Activated T-cell treated with anti-CD3 and anti-CD28 coated beads for 4 hours (primary cell): Measurements from ENCODE around the gene MATN1.
A peak's percentile ranks its signal among the peaks of the same experiment; 100 is the strongest.

Experiments used
- DNase-seq: peaks from one replicate; pipeline ENCODE4 v3.0.0-alpha.2; 2020

Gene MATN1

DNA sequence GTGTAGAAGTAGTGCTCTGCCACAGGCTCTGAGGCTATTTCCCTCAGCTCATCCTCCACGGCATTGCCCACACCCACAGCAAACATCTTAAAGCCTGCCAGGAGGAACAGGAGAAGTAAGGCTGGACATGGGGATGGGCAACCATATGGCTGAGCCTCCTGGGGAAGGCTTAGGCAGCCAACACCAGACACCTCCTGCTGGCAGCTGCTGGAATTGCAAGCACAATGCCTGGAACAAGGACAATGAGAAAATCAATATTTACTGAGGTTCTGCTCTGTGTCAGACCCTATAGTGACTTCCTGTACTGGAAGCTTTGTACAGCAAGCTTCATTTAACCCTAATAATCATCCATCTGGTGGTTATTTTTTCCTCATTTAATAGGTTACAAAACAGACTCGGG, 8.2 kb downstream of the MATN1 start:
- DNase-seq, result no peak

DNA sequence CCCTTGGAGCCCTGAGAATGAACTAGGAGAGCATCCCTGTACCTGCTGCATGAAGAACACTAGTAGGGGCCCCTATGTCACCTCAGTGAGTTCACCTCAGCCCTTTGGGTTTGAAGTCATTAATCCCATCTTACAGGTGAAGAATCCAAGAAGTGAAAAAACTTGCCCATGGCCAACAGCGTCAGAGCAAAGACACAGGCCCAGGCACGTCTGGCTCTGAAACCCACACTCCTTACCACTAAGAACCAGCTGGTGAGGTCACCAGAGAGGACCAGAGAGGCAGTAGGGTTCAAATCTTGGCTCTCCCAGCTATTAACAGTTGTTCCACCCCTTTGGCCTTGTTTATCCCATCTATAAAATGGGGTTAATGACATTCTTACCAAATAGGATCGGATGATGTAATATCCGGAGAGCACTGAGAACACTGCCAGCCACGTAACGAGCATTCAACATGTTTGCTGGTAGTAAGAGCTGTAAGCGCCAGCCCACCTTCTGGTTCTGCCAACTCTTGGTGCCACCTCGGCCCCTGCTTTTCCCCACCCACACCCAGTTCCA, 8.8 kb downstream of the MATN1 start:
- DNase-seq, result no peak

DNA sequence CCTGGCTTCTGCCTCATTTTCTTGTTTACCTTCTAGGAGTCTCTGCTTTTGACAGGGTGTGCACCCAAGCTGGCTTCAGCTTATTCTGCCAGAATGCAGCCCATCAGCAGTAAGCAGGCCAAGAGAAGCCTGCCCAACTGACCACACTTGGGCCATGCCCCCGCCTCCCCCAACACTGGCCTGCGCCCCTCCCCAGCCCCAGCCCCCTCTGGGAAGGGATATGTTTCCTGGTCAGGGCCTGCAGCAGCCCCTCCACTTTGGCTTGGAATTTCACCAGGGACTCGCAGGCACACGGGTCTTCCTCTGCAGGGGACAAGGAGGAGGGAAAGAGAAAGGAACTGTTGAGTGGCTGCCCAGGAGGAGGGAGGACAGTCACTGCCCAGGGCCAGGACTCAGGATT, 9.4 kb downstream of the MATN1 start:
- DNase-seq, result no peak

DNA sequence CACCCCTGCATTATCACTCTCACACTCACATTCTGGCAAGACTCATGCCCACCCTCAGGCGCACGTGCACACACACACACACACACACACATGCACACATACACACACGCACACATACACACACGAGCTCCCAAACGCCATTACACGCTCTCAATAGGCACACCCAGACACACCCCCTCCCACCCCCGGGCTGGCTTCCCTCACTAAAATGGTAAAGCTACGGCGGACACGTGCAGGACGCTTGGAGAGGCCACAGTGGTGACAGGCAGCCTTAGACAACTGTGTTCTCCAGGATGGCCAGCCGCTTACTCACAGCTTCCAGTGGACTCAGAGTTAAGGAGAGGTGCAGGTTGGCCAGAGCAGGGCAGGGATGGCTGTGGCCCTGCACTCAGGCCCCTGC, 10.1 kb downstream of the MATN1 start:
- no peak for DNase-seq

DNA sequence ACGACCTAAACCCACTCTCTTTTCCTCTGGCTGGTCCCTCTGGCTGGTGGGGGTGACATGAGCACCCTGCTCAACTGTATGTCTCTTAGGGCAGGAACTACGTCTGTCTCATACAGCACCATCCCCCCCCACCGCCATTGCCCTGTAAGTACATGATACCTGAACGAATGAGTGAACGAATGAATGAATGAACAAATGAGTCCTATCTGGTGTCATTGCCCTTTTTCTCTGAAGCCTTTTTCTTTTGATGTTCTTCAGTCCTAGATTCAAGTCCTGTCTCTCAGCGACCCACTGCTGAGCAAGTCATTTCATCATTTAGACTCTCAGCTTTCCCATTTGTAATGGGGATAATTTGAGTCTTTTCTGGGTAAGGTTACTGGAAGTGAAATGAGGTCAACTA, 10.8 kb downstream of the MATN1 start:
- DNase-seq, result no peak

DNA sequence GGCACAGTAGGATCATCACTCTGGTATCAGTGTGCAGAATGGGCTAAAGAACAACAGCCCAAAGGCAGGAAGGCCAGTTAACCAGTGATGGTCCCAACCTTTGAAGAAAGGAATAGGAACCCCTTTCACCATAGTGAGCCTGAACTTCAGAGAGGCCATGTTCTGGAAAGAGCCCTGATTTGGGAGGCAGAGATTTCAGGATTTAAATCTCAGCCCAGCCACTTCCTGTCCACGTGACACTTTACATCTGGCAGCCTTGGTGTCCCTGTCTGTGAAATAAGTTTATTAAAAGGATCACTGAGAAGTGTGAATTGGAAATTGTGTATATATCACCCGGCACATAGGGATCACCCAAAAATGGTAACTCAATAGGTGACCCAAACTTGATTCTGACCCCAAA, 13.0 kb downstream of the MATN1 start:
- DNase-seq, result no peak

DNA sequence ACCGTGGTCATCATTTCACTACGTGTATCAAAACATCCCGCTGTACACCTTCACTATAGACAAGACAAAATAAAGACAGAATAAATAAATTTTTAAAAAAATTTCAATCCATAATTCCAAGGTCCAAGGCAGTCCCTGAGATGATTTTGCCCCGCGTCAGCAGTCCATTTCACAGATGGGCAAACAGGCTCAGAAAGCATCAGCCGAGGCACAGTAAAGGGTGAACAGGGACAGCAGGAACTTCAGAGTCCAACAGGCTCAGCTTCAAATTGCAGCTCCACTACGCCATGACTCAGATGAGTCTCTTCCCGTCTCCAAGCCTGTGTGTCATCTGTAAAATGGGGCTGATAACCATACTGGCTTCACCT, 15.0 kb downstream of the MATN1 start:
- DNase-seq, result no peak

DNA sequence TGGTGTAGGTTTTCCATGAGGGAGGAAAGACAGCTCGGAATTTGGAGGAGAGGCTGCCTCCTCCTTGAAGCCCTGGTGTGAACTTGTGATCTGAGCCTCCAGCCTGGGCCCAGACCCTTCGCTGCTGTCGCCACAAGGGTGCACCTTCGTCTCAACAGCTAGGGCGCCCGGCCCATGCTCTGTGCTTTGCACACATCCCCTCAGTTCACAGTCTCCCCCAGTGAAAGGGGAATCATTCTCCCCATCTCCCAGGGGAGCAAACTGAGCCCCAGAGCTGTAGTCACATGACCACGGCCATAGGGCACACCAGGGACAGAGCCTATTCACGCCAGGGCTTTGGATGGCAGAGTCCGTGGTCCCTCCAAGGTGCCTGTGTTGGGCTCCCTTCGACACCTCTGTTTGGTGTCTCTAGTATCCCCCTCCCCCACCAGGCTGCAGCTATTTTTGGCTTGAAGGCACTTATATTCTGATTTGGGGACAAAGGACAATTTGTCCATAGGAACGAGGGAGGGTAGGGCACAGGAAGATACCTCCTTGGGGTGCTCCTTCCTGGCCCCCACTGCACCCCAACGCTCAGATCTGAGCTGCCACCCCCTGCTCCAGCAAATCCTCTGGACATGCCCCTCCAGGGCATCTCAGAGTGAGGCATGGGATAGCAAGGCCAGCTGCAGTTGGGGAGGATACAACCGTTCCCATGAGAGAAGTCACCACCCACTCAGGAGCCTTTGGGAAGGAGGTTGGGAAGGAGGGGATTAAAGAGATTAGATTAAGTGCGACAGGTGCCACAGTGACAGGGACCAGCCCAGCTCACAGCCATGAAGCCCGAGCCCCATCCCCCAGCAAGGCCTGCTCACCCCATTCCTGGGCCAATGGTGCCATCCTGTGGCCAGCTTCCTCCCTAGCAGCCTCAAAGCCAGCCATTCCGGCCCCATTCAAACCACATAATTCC, 15.7 kb downstream of the MATN1 start:
- peak; percentile 36 for DNase-seq

DNA sequence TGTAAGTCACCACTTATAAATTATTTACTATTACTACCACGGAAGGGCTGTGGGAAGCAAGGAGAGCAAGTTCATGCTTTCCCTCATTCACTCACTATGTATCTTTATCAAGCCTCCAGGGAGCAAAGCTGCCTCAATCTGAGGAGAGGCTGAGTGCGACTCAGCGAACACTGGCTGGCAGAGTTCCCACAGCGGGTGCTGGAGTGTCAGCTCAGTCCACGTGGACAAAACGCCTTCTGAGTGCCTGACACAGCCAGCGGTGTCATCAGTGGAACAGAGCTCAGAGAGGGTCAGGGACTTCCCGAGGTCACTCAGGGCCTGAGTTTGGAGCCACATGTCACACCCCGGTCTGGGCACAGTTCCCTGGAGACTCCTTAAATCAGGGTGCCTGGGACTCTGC, 16.9 kb downstream of the MATN1 start:
- no peak for DNase-seq

DNA sequence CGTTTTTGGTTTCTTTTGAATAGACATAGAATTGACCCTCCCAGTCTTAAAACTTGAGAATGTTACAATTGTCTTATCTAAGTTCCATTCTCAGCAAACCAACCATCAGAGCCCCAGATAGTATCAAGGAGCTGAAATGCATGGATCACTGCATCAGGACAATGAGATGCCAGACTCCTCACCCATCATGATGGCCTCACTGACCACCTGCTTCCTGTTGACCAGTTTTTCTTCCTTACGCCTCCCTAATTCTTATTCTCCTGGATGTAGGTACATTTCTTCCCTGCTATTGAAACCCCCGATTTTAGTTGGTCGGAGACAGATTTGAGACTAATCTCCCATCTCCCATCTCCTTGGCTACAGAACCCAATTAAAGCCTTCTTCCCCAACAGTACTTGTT, 17.7 kb downstream of the MATN1 start:
- DNase-seq, result no peak

DNA sequence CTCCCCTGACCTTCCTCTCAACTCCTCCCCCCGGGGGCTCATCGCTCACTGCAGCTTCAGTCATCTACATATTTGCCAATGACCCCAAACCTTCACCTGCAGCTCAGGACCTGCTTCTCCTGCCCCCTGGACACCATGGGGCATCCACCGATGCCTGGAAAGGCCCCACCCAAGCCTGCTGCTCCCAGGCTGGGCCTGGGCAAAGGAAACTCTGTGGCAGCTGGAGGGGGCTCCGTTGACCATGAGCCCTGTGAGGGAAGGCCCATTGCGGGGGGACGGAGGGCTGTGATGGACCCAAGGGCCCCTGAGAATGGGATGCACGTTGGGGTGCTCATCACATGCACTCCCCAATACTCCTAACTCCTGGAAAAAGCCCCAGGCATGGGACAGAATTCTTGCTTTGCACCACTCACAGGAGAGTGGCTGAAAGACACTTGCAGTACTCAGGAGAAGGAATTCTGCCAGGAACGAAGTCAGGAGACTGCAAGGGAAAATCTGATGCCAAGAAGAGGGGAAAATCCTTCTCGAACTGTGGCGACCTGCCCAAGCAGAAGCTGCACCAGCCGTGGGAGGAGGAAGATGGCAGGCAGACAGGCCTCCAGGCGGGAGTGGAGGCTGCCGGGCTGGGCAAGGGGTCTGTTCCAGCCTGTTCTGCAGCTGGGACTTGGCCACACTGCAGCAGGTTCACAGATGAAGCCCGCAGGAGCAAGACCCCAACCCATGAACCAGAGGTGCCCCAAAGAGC, 18.4 kb downstream of the MATN1 start:
- no peak for DNase-seq

DNA sequence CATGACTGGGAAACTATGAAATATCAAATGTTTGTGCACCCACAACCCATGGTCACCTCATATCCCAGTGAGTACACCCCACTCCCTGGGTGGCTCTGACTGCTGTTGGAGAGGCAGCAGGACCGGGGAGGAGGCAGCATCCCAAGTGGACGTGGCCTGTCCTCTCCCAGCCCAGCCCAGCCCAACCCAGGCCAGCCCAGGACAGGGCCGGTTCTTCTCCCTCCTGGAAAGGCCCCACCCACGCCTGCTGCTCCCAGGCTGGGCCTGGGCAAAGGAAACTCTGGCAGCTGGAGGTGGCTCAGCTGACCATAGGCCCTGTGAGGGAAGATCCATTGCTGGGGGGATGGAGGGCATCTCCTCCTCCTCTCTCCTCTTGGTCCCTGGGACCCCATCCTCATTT, 19.1 kb downstream of the MATN1 start:
- no peak for DNase-seq

DNA sequence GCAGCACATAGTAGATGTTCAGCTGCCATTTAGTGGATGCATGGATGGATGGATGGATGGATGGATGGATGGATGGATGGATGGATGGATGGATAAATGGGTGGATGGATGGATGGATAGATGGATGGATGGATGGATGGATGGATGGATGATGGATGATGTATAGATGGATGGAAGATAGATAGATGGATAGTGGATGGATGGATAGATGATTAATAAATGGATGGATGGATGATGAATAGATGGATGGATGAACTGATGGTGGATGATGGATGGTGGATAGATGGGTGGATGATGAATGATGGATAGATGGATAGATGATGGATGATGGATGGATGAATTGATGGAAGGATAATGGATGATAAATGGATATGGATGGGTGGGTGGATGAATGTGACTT, 20.6 kb downstream of the MATN1 start:
- DNase-seq, result no peak

DNA sequence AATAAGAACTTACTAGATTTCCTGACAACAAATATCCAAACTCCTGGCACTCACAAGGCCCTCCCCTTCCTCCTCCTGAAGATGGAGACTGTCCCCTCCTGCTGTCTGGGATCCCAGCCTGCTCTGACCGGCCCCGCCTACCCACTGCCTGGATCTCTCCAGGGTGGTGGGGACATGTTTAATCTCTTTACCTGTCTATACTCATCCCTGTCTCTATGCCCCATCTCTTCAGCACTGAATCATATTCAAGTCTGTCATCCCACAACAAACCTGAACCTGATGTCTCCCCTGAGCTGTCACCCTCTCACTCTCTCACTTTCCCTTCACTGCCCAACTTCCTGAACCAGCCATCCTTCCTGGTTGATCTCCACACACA, 22.1 kb downstream of the MATN1 start:
- no peak for DNase-seq

DNA sequence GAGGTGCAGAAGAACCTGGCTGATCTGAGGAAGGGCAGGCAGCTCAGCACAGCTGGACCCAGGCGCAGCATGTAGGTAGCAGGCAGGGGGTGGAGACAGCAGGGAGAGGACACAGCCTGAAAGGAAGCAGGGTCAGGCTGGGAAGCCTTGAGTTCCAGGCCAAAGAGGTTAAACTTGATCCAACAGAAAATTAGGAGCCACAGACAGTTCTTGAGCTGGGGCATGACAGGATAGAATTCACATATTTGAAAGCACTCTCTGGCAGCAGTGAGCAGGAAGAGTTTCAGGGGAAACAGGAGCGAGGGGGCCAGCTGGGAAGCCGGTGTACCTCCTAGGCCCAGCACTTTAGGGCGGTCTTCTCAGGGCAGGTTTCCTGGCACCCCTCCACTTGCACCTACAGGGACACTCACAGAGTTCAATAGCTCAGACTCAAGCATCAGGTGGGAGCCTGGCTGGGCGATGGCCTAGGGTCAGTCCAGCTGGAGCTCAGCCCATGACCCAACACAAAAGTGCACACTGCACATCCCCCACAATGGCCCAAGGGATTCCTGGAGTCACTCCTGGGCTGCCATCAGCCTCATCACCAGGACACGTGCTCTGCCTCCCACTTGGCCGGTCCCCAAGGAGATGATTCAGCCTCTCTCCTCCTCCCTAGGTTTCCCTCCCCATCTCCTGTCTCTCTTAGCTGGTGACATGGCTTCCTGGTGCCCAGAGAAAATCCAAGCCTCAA, 22.7 kb downstream of the MATN1 start:
- no peak for DNase-seq

DNA sequence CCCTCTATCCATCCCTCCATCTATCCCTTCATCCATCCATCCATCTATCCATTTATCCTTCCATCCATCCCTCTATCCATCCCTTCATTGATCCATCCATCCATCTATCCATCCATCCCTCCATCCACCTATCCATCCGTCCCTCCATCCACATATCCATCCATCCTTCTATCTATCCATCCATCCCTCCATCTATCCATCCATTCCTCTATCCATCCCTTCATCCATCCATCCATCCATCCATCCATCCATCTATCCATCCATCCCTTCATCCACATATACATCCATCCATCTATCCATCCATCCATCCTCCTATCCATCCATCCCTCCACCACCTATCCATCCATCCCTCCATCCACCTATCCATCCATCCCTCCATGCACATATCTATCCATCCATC, 23.6 kb downstream of the MATN1 start:
- no peak for DNase-seq

DNA sequence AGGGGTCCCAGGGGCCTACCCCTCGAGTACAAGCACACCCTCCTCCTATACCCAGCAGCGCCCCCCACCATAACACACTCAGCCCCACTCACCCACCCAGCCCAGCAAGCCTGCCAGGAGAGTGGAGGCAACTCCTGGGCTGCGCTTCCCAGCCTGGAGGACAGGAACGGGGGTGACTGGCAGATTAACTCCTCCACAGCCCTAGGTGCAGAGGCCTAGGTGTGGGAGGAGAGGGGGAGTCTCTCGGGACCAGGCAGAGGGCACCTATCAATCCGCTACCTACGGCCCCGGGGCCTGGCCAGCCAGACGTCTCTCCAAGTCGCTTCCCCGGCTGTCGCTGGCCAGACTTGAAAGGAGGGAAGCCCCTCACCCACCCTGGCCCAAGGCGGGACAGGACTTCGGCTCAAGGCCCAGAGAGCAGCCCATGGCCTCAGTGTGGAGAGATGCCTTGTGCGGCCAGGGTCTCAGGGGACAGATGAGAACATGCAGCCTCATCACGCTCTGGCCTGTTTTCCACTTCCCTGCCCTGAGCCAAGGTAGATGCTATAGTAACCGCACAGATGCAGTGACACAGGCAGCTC, 24.9 kb downstream of the MATN1 start:
- DNase-seq, result no peak

DNA sequence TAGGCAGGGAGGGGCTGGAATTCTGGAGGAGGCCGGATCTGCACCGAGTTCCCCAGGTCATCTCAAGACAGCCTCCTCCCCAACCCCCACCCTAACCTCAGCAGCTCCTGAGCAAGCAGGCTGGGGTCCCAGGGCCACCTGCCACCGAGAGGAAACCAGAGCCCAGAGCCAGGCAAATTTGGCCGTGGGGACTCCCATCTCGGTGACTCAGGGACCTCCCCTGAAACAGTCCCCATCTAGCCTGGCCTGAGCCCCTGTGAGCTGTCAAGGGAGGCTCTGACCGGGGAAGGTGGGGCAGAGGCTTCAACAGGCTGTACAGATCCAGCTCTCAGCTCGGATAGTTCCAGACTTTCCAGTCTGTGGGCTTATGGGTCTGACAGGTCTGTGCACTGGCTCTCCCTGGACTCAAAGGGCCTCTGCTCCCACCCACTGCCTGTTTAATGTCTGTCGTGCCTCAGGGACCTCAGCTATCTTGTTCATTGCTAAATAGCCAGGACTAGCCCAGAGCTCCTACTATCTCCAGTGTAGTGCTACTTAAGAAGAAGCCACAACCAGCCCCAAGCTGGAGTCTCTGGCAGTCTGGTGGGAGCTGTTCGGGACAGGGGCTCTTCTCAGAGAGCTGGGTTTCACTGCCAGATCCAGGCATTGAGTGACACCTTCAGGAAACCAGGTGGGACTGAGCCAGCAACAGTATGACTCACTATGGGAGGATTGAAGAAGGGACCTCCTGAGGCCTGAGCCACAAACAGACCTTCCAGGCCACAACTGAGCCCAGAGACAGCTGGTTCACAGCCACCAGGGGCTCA, 25.6 kb downstream of the MATN1 start:
- no peak for DNase-seq

DNA sequence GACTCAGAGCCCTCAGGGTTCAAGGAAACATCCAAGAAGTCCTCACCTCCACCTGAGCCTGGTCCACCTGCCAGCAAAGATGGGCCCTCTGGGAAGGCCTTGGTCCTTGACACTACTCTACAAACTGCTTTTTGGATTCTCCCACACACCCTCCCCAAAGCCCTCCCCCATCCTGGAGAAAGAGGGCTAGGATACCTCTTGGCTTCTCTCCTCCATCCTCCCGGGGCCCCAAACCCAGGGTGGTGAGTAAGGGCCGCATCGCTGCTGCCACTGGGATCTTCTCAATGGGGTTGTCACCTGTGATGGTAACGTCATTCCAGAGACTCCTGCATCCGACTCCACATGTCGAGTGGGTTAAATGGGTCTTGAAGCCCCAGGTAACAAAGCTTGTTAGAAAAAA, 26.6 kb downstream of the MATN1 start:
- DNase-seq, result no peak

DNA sequence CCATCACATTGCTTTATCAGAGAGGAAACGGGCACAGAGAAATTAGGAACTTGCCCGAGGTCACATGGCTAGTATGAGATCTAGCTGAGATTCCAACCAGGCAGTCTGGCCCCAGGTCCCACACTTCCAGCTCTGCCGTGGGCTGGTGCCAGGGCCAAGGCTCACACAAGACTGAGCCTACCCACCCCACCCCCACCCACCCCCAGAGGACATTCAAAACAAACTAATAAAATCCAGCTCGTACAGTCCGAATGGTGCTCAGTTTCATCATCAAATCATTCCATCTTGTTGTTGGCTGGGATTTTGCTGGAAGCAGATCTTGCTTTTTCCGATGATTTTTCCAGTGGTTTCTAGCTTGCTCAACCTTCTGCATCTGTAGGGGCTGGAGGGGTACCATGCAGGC, 27.9 kb downstream of the MATN1 start:
- no peak for DNase-seq

DNA sequence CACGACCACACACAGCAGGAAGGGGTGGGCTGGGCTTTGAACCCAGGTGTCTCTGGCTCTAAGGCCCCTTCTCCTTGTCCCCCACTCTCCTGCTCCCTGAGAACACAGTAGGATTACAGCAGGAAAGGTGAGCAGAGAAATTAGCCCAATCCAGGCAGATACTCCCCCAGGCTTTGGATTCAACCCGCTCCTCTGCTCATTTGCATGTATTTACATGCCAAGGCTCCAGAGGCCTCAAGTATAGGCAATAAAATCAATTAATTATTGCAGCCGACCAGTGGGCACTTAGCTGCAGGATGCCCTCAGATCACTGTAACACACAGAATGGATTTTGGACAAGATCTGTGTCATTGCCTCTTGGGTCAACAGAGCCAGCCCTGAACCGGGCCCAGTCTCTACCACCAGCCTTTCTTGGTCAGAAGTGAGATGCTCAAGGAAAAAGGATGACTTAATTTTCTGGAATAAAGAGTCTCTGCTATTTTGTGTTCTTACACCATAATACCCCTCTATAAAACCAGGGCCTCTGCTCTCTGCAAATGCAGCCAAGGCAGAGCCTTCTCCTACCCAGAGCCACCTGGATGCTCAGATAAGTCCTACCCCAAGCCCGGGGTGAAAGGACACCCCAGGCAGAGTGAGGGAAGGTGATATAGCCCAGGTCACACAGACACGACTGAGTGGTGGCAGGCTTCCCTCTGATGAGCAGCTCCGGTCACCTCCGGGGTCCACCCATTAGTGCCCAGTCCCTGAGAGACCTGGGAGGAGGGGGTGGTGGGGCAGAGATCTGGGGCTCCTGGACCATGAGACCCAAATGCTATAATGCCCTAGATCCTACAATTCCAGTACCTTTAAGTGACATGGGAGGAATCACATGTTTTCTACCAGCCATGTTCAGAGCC, 28.9 kb downstream of the MATN1 start:
- no peak for DNase-seq
